HEK293 (cell line): Measurements from ENCODE around the gene FBXW5.

Experiments
- CTCF ChIA-PET: fragments of 350-600 bp; formaldehyde crosslinking; extraction: SDS; loops from one replicate; lab custom pipeline; 2021; ENCODE audit warnings: antibody characterized with exemption; lab: Yijun Ruan, JAX
- POLR2A ChIA-PET: fragments of 300-600 bp; formaldehyde crosslinking; extraction: SDS; loops from one replicate; lab custom pipeline; 2020; ENCODE audit warnings: antibody characterized with exemption, inconsistent platforms; lab: Yijun Ruan, JAX
- H3K27ac ChIP-seq: fragments of 200-500 bp; sonication (Bioruptor generic); 2 replicates; pipeline ENCODE4 v1.5.1; 2014; ENCODE audit warnings: low read depth, low read length, control low read depth, inconsistent platforms; ENCODE audit errors: extremely low read depth
- H3K36me3 ChIP-seq, 2 experiments: fragments of 200-500 bp in 1 of 2; sonication (Bioruptor generic) in 1 of 2; 1 replicate in 1 of 2; 2 replicates in 1 of 2; pipeline ENCODE4 v1.5.1; 2014 to 2017; ENCODE audit warnings: inconsistent platforms in 2 of 2, low read length in 2 of 2; ENCODE audit not compliant: control insufficient read depth in 2 of 2, insufficient read depth in 1 of 2
- H3K4me1 ChIP-seq: fragments of 200-500 bp; sonication (Bioruptor generic); 2 replicates; pipeline ENCODE4 v1.5.1; 2014; ENCODE audit warnings: mild to moderate bottlenecking, low read length, inconsistent platforms; ENCODE audit not compliant: control insufficient read depth, insufficient read depth
- H3K4me3 ChIP-seq: 2 replicates; pipeline ENCODE4 v1.5.1; 2011; ENCODE audit warnings: low read depth, mild to moderate bottlenecking, control low read depth, low read length, moderate library complexity
- H3K9me3 ChIP-seq: fragments of 200-500 bp; sonication (Bioruptor generic); 2 replicates; pipeline ENCODE4 v1.5.1; 2014; ENCODE audit warnings: low read depth, low read length, inconsistent platforms; ENCODE audit not compliant: control insufficient read depth, insufficient read depth
- EGR2 ChIP-seq: fragments of 450-650 bp; formaldehyde crosslinking; IDR thresholded peaks from 2 replicates; pipeline ENCODE4 v1.5.1; 2016; ENCODE audit warnings: low read depth, missing biosample characterization, missing genetic modification characterization
- GLI2 ChIP-seq: fragments of 450-650 bp; formaldehyde crosslinking; IDR thresholded peaks from 2 replicates; pipeline ENCODE4; 2017; ENCODE audit warnings: missing biosample characterization, missing genetic modification characterization, low read depth, borderline replicate concordance
- GLIS2 ChIP-seq: fragments of 450-650 bp; formaldehyde crosslinking; IDR thresholded peaks from 2 replicates; pipeline ENCODE4 v1.5.1; 2016; ENCODE audit warnings: missing biosample characterization, missing genetic modification characterization
- HOXC10 ChIP-seq: sonication (generic); formaldehyde crosslinking; IDR thresholded peaks from 2 replicates; pipeline ENCODE4 v1.8.1; 2023; ENCODE audit warnings: mild to moderate bottlenecking, missing genetic modification reagents
- KLF1 ChIP-seq: fragments of 450-650 bp; formaldehyde crosslinking; IDR thresholded peaks from 2 replicates; pipeline ENCODE4 v1.5.1; 2016; ENCODE audit warnings: missing biosample characterization, missing genetic modification characterization
- KLF16 ChIP-seq: fragments of 450-650 bp; formaldehyde crosslinking; IDR thresholded peaks from 2 replicates; pipeline ENCODE4 v1.5.1; 2017; ENCODE audit warnings: missing biosample characterization, missing genetic modification characterization
- SCRT2 ChIP-seq: fragments of 450-650 bp; formaldehyde crosslinking; IDR thresholded peaks from 2 replicates; pipeline ENCODE4 v1.5.1; 2016; ENCODE audit warnings: missing biosample characterization, missing genetic modification characterization
- SP2 ChIP-seq: fragments of 450-650 bp; formaldehyde crosslinking; IDR thresholded peaks from 2 replicates; pipeline ENCODE4 v1.5.1; 2016; ENCODE audit warnings: missing biosample characterization, missing genetic modification characterization
- ZBTB17 ChIP-seq: fragments of 450-650 bp; formaldehyde crosslinking; IDR thresholded peaks from 2 replicates; pipeline ENCODE4 v1.5.1; 2016; ENCODE audit warnings: missing biosample characterization, missing genetic modification characterization
- ZFHX2 ChIP-seq: fragments of 450-650 bp; formaldehyde crosslinking; conservative IDR thresholded peaks from 2 replicates; pipeline ENCODE4 v1.5.1; 2016; ENCODE audit warnings: missing biosample characterization, missing genetic modification characterization
- ZNF155 ChIP-seq: fragments of 450-650 bp; formaldehyde crosslinking; IDR thresholded peaks from 2 replicates; pipeline ENCODE4 v1.5.1; 2016; ENCODE audit warnings: missing biosample characterization, missing genetic modification characterization
- ZNF174 ChIP-seq: fragments of 450-650 bp; formaldehyde crosslinking; IDR thresholded peaks from 2 replicates; pipeline ENCODE4 v1.5.0; 2017; ENCODE audit warnings: missing biosample characterization, mild to moderate bottlenecking, missing genetic modification characterization
- ZNF221 ChIP-seq: fragments of 450-650 bp; formaldehyde crosslinking; IDR thresholded peaks from 2 replicates; pipeline ENCODE4 v1.5.1; 2017; ENCODE audit warnings: missing biosample characterization, missing genetic modification characterization, borderline replicate concordance
- ZNF311 ChIP-seq: fragments of 450-650 bp; formaldehyde crosslinking; IDR thresholded peaks from 2 replicates; pipeline ENCODE4 v1.5.1; 2017; ENCODE audit warnings: missing biosample characterization, missing genetic modification characterization, borderline replicate concordance
- ZNF426 ChIP-seq: fragments of 450-650 bp; formaldehyde crosslinking; IDR thresholded peaks from 2 replicates; pipeline ENCODE4 v1.5.1; 2017; ENCODE audit warnings: missing biosample characterization, missing genetic modification characterization, mild to moderate bottlenecking, inconsistent platforms, moderate library complexity
- ZNF513 ChIP-seq: fragments of 450-650 bp; IDR thresholded peaks from 2 replicates; pipeline ENCODE4 v1.5.1; 2018; ENCODE audit warnings: missing biosample characterization, missing genetic modification characterization
- ZNF544 ChIP-seq: fragments of 450-650 bp; formaldehyde crosslinking; IDR thresholded peaks from 2 replicates; pipeline ENCODE4 v1.5.0; 2017; ENCODE audit warnings: missing biosample characterization, missing genetic modification characterization
- ZNF600 ChIP-seq: fragments of 450-650 bp; formaldehyde crosslinking; IDR thresholded peaks from 2 replicates; pipeline ENCODE4 v1.5.1; 2016; ENCODE audit warnings: missing biosample characterization, missing genetic modification characterization
- ZNF629 ChIP-seq: fragments of 450-650 bp; formaldehyde crosslinking; IDR thresholded peaks from 2 replicates; pipeline ENCODE4 v1.5.1; 2017; ENCODE audit warnings: missing biosample characterization, missing genetic modification characterization
- ZNF777 ChIP-seq: fragments of 450-650 bp; formaldehyde crosslinking; IDR thresholded peaks from 2 replicates; pipeline ENCODE4 v1.5.1; 2017; ENCODE audit warnings: missing biosample characterization, missing genetic modification characterization, borderline replicate concordance
- TF ChIP-seq, protein P1 (sequence below): fragments of 450-650 bp; formaldehyde crosslinking; IDR thresholded peaks from 2 replicates; pipeline ENCODE4 v1.5.1; 2016; ENCODE audit warnings: missing biosample characterization, missing genetic modification characterization

Gene FBXW5

GRCh38 chr9:136901516-136902258, 42.9 kb downstream of the FBXW5 start:
- H3K36me3 ChIP-seq = peaks cover 19 to 65% of the 10 kb centered on the region in 2 experiments; a peak in 2 of 3 replicates
- H3K4me3 ChIP-seq = no peak overlapping the region
- POLR2A ChIA-PET = interaction anchor here (0.5 to 1.5 kb wide), 2 partner anchors 15 to 22 kb away, joined by 5 to 7 read pairs; partner anchors contain the start of gene TRAF2
- CTCF ChIA-PET = interaction anchor here (0.6 to 0.7 kb wide), 2 partner anchors 128 to 1590 kb away, joined by 3 read pairs; no protein-coding TSS in a partner anchor
- 0 out of 2 replicates have a peak, but pooled peaks have one; percentile 11 for TF ChIP-seq SP2 (tag by site-specific recombination)
- 0 out of 2 replicates have a peak, but pooled peaks have one; percentile 54 for TF ChIP-seq ZNF600
- TF ChIP-seq ZBTB17 (tag by site-specific recombination) = peak; percentile 63
- no peak for TF ChIP-seq ZNF777 (tag by site-specific recombination)
- no peak for TF ChIP-seq ZNF629
- no peak for TF ChIP-seq ZNF544 (tag by site-specific recombination)
- TF ChIP-seq ZFHX2 = peak; percentile 73
- no peak for TF ChIP-seq ZNF513 (tag by site-specific recombination)
- no peak for TF ChIP-seq SCRT2 (tag by site-specific recombination)
- TF ChIP-seq KLF1 (tag by site-specific recombination) = peak; percentile 88
- peak; percentile 68; the same call in 1 of the 2 replicates for TF ChIP-seq EGR2
- TF ChIP-seq, protein P1, sequence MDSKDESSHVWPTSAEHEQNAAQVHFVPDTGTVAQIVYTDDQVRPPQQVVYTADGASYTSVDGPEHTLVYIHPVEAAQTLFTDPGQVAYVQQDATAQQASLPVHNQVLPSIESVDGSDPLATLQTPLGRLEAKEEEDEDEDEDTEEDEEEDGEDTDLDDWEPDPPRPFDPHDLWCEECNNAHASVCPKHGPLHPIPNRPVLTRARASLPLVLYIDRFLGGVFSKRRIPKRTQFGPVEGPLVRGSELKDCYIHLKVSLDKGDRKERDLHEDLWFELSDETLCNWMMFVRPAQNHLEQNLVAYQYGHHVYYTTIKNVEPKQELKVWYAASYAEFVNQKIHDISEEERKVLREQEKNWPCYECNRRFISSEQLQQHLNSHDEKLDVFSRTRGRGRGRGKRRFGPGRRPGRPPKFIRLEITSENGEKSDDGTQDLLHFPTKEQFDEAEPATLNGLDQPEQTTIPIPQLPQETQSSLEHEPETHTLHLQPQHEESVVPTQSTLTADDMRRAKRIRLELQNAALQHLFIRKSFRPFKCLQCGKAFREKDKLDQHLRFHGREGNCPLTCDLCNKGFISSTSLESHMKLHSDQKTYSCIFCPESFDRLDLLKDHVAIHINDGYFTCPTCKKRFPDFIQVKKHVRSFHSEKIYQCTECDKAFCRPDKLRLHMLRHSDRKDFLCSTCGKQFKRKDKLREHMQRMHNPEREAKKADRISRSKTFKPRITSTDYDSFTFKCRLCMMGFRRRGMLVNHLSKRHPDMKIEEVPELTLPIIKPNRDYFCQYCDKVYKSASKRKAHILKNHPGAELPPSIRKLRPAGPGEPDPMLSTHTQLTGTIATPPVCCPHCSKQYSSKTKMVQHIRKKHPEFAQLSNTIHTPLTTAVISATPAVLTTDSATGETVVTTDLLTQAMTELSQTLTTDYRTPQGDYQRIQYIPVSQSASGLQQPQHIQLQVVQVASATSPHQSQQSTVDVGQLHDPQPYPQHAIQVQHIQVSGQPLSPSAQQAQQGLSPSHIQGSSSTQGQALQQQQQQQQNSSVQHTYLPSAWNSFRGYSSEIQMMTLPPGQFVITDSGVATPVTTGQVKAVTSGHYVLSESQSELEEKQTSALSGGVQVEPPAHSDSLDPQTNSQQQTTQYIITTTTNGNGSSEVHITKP (tag by site-specific recombination) = no peak
- 0 out of 2 replicates have a peak, but pooled peaks have one; percentile 9 for TF ChIP-seq ZNF311 (tag by site-specific recombination)
- TF ChIP-seq ZNF174 (tag by site-specific recombination) = no peak
- no peak for TF ChIP-seq GLIS2
- no peak for TF ChIP-seq ZNF221 (tag by site-specific recombination)
- TF ChIP-seq HOXC10 (CRISPR knock-in tag) = no peak
- no peak overlapping the region for H3K27ac ChIP-seq
- no peaks in the 10 kb centered on the region for H3K4me1 ChIP-seq
- H3K9me3 ChIP-seq = no peaks in the 10 kb centered on the region

- ChIA-PET CTCF (interaction anchor here (0.6 to 0.8 kb wide), 2 partner anchors 128 to 1590 kb away, joined by 3 to 5 read pairs; no protein-coding TSS in a partner anchor), POLR2A (no interaction called here)
- no peak overlapping the region for H3K4me3 ChIP-seq
- no peak overlapping the region for H3K27ac ChIP-seq
- H3K9me3 ChIP-seq = no peaks in the 10 kb centered on the region
- no peaks in the 10 kb centered on the region for H3K4me1 ChIP-seq
- H3K36me3 ChIP-seq = peaks cover 19 to 60% of the 10 kb centered on the region in 2 experiments; a peak in 2 of 3 replicates
- TF ChIP-seq ZNF155 (tag by site-specific recombination) (no peak), KLF16 (tag by site-specific recombination) (no peak), ZNF544 (tag by site-specific recombination) (no peak), ZNF513 (tag by site-specific recombination) (no peak), ZNF426 (no peak), GLI2 (tag by site-specific recombination) (no peak)
These were observed 43.5 kb downstream of the FBXW5 start for GRCh38 chr9:136900988-136901515.
